Camera-type eye (tissue), 1 donor: ENCODE results near the gene GOLGA8K. TPM values are rescaled to one million over a fixed set of nuclear protein-coding genes. Genes with fewer than 3 reads are reported as not detected.

Experiments
- total RNA-seq: library from RNA; depleted of rRNA; stranded (reverse); fragments of >200 nt; gene quantifications from one replicate; pipeline ENCODE4 v1.2.3, GENCODE V29; 2014

Gene GOLGA8K
- total RNA-seq = 0.60 TPM

GRCh38 chr15:32403192-32403591, at the start of gene GOLGA8K:
TSS of gene GOLGA8K (minus strand) at chr15:32403292. CDS start at chr15:32403194, 98 bp downstream.

Other genes with a start within 250 kb of the GOLGA8K start
- 1.5 TPM for gene GOLGA8O, start 52.3 kb upstream of the GOLGA8K start, total RNA-seq
- 16.3 TPM for gene GOLGA8N, start 190.2 kb upstream of the GOLGA8K start, total RNA-seq
- 15.8 TPM for gene ARHGAP11A, start 212.2 kb upstream of the GOLGA8K start, total RNA-seq
- gene SCG5, start 238.4 kb upstream of the GOLGA8K start, total RNA-seq = 42.4 TPM